NCI-H2196 (cell line): ENCODE data around the gene ALG9.
"Not testable (repeated sequence)": the region's sequence is repeated elsewhere in the genome, so short reads cannot be mapped to it uniquely, and the experiment has no call there.

Experiments used
- DNase-seq: peaks from one replicate; lab custom pipeline; 2025; ENCODE audit not compliant: unreplicated experiment; lab: John Stamatoyannopoulos, UW

ALG9 gene

GRCh38 chr11:111870886-111871692 is at the start of gene ALG9:
ALG9 (minus strand) TSS chr11:111871581; CDS start chr11:111871482, 99 bp downstream.
- peak; percentile 69 for DNase-seq

GRCh38 chr11:111920908-111921307 is 49.5 kb upstream of the ALG9 start:
- DNase-seq = no peak

- peak; percentile 94 for DNase-seq
These were observed 47.2 kb upstream of the ALG9 start, which contains the start of gene C11orf52 for GRCh38 chr11:111918390-111919256. C11orf52 (plus strand) TSS chr11:111918913; CDS start chr11:111918973, 60 bp downstream.

GRCh38 chr11:111917788-111918187 is 46.4 kb upstream of the ALG9 start:
- DNase-seq = no peak

- DNase-seq = no peak
These were observed 45.9 kb upstream of the ALG9 start for GRCh38 chr11:111917312-111917711.

GRCh38 chr11:111916768-111917167 is 45.4 kb upstream of the ALG9 start:
- no peak for DNase-seq

- DNase-seq = no peak
These were observed 42.6 kb upstream of the ALG9 start for GRCh38 chr11:111913997-111914396.

GRCh38 chr11:111913031-111913861 is 41.9 kb upstream of the ALG9 start:
- no peak for DNase-seq

GRCh38 chr11:111912535-111912934 is 41.2 kb upstream of the ALG9 start, which contains the start of gene HSPB2:
HSPB2 (plus strand) TSS chr11:111912734; CDS start chr11:111912830, 96 bp downstream.
- no peak for DNase-seq

GRCh38 chr11:111911563-111912401 is 40.4 kb upstream of the ALG9 start, which contains the start of gene CRYAB:
CRYAB (minus strand) TSS chr11:111911770; CDS start chr11:111911724, 46 bp downstream.
- DNase-seq = no peak

DNA sequence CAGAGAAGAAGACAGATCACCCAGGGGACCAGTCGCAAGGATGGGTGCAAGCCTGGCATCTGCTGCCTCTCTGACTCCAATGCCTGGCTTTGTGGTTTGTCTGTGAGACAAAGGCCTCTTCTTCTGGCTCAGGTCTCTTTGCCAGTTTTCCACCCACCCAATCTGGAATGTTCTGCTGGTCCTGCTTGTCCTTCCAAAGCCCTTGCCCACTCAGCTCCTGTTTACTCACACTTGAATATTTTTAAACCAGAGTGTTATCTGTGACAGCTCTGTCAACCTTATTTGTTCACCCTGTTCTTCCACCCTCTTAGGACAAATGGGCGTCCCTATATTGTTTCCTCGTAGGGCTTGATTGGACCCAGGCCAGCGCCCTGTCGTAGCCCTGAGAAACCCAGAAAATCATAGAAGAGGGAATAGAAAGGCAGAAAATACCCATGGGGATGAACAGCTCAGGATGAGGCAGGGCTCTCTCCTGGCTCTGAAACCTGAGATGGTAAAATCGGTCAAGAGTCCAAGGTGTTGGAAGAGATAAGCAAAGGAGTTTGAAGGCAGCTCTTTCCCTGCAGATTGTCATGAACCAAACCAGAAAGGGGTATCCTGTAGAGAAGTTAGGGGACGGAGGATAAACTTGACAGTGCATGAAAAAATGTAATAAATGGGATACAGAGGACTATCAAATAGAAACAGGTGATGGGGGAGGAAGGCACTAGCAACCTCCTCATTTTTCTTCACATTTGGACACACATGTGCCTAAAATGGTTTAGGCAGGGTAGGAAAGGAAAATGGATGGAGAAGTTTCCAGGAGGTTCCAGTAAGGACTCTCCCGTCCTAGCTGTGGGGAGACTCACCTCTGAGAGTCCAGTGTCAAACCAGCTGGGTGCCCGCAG is 39.5 kb upstream of the ALG9 start:
- no peak for DNase-seq

DNA sequence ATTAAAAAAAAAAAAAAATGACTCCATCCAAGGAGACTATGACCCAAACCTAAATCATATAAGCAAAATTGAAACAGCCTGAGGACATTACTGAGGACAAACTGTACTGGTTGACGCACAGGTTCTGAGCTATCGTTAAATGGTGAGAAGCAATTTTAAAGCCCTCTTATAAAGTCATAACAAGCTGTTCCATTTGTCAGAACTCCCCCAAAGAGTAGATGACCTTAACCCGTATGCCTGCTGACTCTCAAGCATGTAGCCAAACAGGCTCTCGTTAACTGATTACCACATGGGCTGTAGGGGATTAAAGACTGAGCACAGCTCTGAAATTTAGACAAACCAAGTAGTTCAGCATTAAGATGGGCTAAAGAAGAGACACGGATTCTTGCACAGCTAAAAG is 38.0 kb upstream of the ALG9 start:
- DNase-seq = no peak

DNA sequence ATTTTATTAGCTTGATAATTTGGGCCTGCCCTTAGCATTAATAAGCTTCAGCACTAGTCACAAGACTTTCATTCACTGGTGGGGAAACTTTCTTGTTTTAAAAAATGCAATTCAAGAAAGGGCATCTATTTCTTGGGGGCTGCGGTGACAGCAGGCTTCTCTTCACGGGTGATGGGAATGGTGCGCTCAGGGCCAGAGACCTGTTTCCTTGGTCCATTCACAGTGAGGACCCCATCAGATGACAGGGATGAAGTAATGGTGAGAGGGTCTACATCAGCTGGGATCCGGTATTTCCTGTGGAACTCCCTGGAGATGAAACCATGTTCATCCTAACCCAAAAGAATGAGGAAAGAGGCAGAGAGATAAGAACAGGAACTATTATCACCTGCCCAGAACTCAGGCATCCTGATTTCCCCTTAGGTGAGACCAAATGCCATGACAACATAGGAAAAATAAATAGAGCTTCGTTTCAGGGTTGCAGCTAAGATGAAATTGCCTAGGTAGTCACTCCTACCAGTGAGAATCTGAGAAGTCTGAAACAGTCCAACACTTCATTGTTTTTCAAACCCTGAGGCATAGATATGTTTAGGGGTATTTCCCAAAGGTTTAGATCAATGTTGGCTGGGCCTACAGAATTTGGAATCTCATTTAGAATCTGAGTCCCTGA is 37.4 kb upstream of the ALG9 start:
- no peak for DNase-seq

GRCh38 chr11:111906680-111907079 is 35.3 kb upstream of the ALG9 start:
- no peak for DNase-seq

DNA sequence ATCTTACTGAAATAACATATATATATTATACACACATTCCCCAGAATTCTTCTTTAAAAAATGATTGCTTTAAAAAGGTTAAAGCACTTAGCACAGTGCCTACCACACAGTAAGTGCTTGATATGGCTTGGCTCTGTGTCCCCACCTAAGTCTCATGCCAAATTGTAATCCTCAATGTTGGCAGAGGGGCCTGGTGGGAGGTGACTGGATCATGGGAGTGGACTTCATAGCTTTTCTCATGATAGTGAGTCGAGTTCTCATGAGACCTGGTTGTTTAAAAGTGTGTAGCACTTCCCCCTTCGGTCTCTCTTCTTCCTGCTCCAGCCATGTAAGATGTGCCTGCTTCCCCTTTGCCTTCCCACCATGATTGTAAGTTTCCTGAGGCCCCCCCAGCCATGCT is 34.0 kb upstream of the ALG9 start:
- no peak for DNase-seq

GRCh38 chr11:111886844-111887243 is 15.5 kb upstream of the ALG9 start:
- no peak for DNase-seq

DNA sequence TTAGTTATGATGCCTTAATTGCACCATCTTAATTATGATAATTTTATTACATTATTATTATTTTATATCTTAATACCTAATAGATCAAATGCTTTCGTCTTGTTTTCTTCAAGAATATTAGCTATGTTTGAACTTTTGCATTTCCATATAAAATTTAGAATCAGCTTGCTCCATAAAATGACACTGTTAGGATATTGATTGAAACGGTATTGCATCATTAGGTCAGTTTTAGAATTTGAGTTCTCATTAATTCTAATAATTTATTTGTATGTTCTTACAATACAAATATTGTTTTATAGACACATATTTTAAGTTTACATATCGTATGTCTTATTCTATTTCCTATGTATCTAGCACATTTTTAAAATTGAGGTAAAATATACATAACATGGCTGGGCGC is 14.7 kb upstream of the ALG9 start:
- DNase-seq = no peak

DNA sequence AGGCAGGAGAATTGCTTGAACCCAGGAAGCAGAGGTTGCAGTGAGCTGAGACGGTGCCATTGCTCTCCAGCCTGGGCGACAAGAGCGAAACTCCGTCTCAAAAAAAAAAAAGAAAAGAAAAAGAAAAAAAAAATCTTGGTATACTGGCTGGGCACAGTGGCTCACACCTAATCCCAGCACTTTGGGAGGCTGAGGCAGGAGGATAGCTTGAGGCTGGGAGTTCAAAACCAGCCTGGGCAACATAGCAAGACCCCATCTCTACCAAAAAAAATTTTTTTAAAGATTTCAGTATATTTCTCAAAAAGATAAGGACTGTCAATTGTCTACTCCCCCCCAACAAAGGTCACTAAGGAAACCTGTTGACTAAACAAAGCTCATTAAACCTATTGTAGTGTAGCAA is 13.7 kb upstream of the ALG9 start:
- not testable (repeated sequence) for DNase-seq
